WTC11 (cell line): Measurements from ENCODE around the gene TMEM95. TPM values are rescaled to one million over a fixed set of nuclear protein-coding genes. Genes with fewer than 3 reads are reported as not detected.

ENCODE experiments used
- ATAC-seq: fragments of 200-7000 bp; cut with Tn5 transposase; 2 replicates; pipeline ENCODE4 v1.10.0; 2021; ENCODE audit warnings: mild to moderate bottlenecking, moderate library complexity
- CTCF ChIA-PET: fragments of 300-600 bp; sonication (Branson Sonifier 250); formaldehyde crosslinking; loops from one replicate; lab custom pipeline; 2021; ENCODE audit warnings: antibody characterized with exemption; lab: Charles Lee
- POLR2A ChIA-PET: fragments of 350-600 bp; sonication (Branson Sonifier 250); formaldehyde crosslinking; loops from one replicate; lab custom pipeline; 2021; ENCODE audit warnings: antibody characterized with exemption; lab: Charles Lee
- DNase-seq: peaks from one replicate; pipeline ENCODE4 v3.0.0; 2021; ENCODE audit warnings: low spot score
- H3K27ac Mint-ChIP-seq: 2 replicates; pipeline ENCODE4 v1.8.0; 2021; ENCODE audit warnings: mixed read lengths
- H3K27me3 Mint-ChIP-seq: 2 replicates; pipeline ENCODE4 v1.8.0; 2021; ENCODE audit warnings: low read depth, mild to moderate bottlenecking, moderate library complexity, mixed read lengths
- H3K36me3 Mint-ChIP-seq: 2 replicates; pipeline ENCODE4 v1.8.0; 2021; ENCODE audit warnings: mixed read lengths
- H3K4me1 Mint-ChIP-seq: 2 replicates; pipeline ENCODE4 v1.8.0; 2022; ENCODE audit warnings: mixed read lengths
- H3K4me3 Mint-ChIP-seq: 2 replicates; pipeline ENCODE4 v1.8.0; 2021; ENCODE audit warnings: mild to moderate bottlenecking, moderate library complexity, mixed read lengths
- H3K9me3 Mint-ChIP-seq: 2 replicates; pipeline ENCODE4 v1.8.0; 2021; ENCODE audit warnings: mixed read lengths
- CBFB ChIP-seq: sonication (generic); formaldehyde crosslinking; IDR thresholded peaks from 2 replicates; pipeline ENCODE4 v1.8.1; 2022; ENCODE audit warnings: mild to moderate bottlenecking, low read depth, missing genetic modification reagents
- CREM ChIP-seq: sonication (generic); formaldehyde crosslinking; IDR thresholded peaks from 2 replicates; pipeline ENCODE4 v1.8.1; 2022; ENCODE audit warnings: mild to moderate bottlenecking, missing genetic modification reagents, moderate library complexity
- FOXK1 ChIP-seq: sonication (generic); formaldehyde crosslinking; IDR thresholded peaks from 2 replicates; pipeline ENCODE4 v1.8.0; 2022; ENCODE audit warnings: mild to moderate bottlenecking, moderate library complexity, missing genetic modification reagents
- FOXP1 ChIP-seq: sonication (generic); formaldehyde crosslinking; IDR thresholded peaks from 2 replicates; pipeline ENCODE4 v1.8.0; 2022; ENCODE audit warnings: missing genetic modification reagents, mild to moderate bottlenecking, moderate library complexity, borderline replicate concordance
- GRHL2 ChIP-seq: fragments of 250-450 bp; sonication (Bioruptor Pico); IDR thresholded peaks from 2 replicates; pipeline ENCODE4 v1.8.0; 2022; ENCODE audit warnings: mild to moderate bottlenecking, moderate library complexity; ENCODE audit not compliant: insufficient replicate concordance, severe bottlenecking
- MXD4 ChIP-seq: fragments of 250-450 bp; sonication (Bioruptor Pico); IDR thresholded peaks from 2 replicates; pipeline ENCODE4 v1.8.0; 2021; ENCODE audit warnings: mild to moderate bottlenecking, moderate library complexity, borderline replicate concordance
- NFATC4 ChIP-seq: fragments of 250-450 bp; sonication (Bioruptor Pico); IDR thresholded peaks from 2 replicates; pipeline ENCODE4 v1.9.0; 2021; ENCODE audit warnings: mild to moderate bottlenecking
- NR3C1 ChIP-seq: sonication (generic); formaldehyde crosslinking; conservative IDR thresholded peaks from 2 replicates; pipeline ENCODE4 v1.8.1; 2023; ENCODE audit warnings: low read depth, mild to moderate bottlenecking, missing genetic modification reagents
- RELA ChIP-seq: sonication (generic); formaldehyde crosslinking; IDR thresholded peaks from 2 replicates; pipeline ENCODE4 v1.8.1; 2022; ENCODE audit warnings: missing genetic modification reagents, mild to moderate bottlenecking, borderline replicate concordance
- TCF7 ChIP-seq: sonication (generic); formaldehyde crosslinking; IDR thresholded peaks from 2 replicates; pipeline ENCODE4 v1.8.0; 2022; ENCODE audit warnings: mild to moderate bottlenecking, low read depth, missing genetic modification reagents, moderate library complexity
- TEAD1 ChIP-seq: sonication (generic); formaldehyde crosslinking; IDR thresholded peaks from 2 replicates; pipeline ENCODE4 v1.8.0; 2022; ENCODE audit warnings: mild to moderate bottlenecking, missing genetic modification reagents
- ZBTB21 ChIP-seq: sonication (generic); formaldehyde crosslinking; IDR thresholded peaks from 2 replicates; pipeline ENCODE4 v1.8.1; 2023; ENCODE audit warnings: mild to moderate bottlenecking, missing genetic modification reagents, borderline replicate concordance
- ZNF219 ChIP-seq: sonication (generic); formaldehyde crosslinking; IDR thresholded peaks from 2 replicates; pipeline ENCODE4 v1.8.0; 2023; ENCODE audit warnings: missing genetic modification reagents, mild to moderate bottlenecking, borderline replicate concordance
- ZNF416 ChIP-seq: fragments of 250-450 bp; sonication (Bioruptor Pico); IDR thresholded peaks from 2 replicates; pipeline ENCODE4 v1.9.0; 2021; ENCODE audit warnings: mild to moderate bottlenecking, inconsistent platforms
- total RNA-seq: library from RNA; stranded (reverse); gene quantifications from 3 replicates; pipeline ENCODE4 v1.2.3, GENCODE V29; 2021
- TF ChIP-seq, protein P1 (sequence below): fragments of 250-450 bp; sonication (Bioruptor Pico); conservative IDR thresholded peaks from 2 replicates; pipeline ENCODE4 v1.9.0; 2021; ENCODE audit warnings: mild to moderate bottlenecking
- TF ChIP-seq, protein P2 (sequence below): sonication (generic); formaldehyde crosslinking; IDR thresholded peaks from 2 replicates; pipeline ENCODE4 v1.8.1; 2023; ENCODE audit warnings: mild to moderate bottlenecking, missing genetic modification reagents, borderline replicate concordance
- TF ChIP-seq, protein P3 (sequence below): sonication (generic); formaldehyde crosslinking; IDR thresholded peaks from 2 replicates; pipeline ENCODE4 v1.8.1; 2023; ENCODE audit warnings: mild to moderate bottlenecking, missing genetic modification reagents
- TF ChIP-seq, protein P4 (sequence below): sonication (generic); formaldehyde crosslinking; IDR thresholded peaks from 2 replicates; pipeline ENCODE4 v1.8.0; 2022; ENCODE audit warnings: mild to moderate bottlenecking, missing genetic modification reagents
- TF ChIP-seq, protein P5 (sequence below): sonication (generic); formaldehyde crosslinking; IDR thresholded peaks from 2 replicates; pipeline ENCODE4 v1.8.0; 2022; ENCODE audit warnings: mild to moderate bottlenecking, missing genetic modification reagents

Gene TMEM95
- total RNA-seq, 1 experiment from 2014 or later, result not detected

DNA sequence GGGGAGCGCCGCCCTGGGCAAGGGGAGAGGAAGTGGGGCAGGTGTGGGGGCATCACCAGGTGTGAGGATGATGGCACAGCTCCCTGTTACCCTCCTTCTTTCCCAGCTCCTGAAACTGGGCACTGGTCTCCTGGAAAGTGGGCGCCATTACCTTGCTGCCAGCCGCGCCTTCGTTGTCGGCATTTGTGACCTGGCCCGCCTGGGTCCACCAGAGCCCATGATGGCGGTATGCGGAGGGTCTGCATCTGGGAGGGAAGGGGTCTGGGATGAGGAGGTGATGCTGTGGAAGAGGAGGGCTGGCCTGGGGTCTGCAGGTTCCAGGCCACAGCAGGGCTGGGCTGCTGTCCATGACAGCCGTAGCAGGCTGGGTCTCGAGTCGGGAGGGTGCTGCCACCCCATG is 13.1 kb upstream of the TMEM95 start (continued):
- TF ChIP-seq, protein P1, sequence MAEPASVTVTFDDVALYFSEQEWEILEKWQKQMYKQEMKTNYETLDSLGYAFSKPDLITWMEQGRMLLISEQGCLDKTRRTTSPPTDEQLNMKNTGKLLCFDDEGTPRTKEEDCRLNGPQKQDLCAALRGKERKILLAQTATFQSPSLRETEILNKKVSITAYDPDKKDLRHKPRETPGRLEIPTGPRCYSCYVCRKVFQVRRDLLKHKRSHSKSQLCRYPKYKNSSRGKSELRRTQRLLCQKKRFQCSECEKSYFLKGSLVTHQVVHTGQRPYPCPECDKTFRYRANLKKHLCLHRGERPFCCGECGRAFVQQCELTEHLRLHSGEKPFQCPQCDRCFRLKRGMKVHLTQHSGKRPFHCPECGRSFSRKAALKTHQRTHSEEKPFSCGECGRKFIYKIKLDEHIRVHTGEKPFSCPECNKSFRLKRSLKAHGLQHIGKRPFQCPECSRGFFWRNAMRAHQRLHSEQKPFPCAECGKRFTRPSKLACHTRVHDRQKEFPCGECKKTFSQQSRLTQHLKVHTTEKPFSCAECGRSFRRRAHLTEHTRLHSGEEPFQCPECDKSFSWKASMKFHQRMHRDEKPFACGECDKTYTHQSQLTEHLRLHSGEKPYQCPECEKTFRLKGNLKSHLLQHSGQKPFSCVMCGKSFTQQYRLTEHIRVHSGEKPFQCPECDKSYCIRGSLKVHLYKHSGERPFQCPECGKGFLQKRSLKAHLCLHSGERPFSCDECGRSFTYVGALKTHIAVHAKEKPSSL (CRISPR knock-in tag), result no peak
- TF ChIP-seq, all 79 proteins: peak for 0

DNA sequence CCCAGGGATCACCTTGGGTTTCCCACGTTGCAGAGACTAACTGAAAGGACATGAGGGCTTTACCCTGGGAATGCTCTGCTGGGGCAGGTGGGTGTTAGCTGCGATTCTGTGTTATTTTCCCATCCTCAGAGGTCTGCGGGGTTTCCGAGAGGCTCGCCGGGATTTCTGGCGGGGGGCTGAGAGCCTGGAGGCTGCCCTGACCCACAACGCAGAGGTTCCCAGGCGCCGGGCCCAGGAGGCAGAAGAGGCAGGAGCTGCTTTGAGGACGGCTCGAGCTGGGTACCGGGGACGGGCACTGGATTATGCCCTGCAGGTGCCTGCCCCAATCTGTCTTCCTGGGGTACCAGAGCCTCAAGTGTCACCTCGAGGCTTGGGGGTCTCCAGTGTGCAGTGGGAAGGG is 11.7 kb upstream of the TMEM95 start:
- no peak overlapping the region for H3K4me3 Mint-ChIP-seq
- H3K27ac Mint-ChIP-seq, result no peak overlapping the region
- no peaks in the 10 kb centered on the region for H3K9me3 Mint-ChIP-seq
- ATAC-seq, result no peak
- H3K36me3 Mint-ChIP-seq, result peaks cover 3% of the 10 kb centered on the region; the same call in 1 of the 2 replicates
- H3K27me3 Mint-ChIP-seq, result no peaks in the 10 kb centered on the region; the same call in 1 of the 2 replicates
- H3K4me1 Mint-ChIP-seq, result no peaks in the 10 kb centered on the region
- CTCF ChIA-PET, result interaction anchor here (1.2 to 1.5 kb wide), 2 partner anchors 17 to 51 kb away, joined by 3 to 6 read pairs; partner anchors contain the start of gene PLSCR3
- POLR2A ChIA-PET, result interaction anchor here (0.8 kb wide), 1 partner anchor 19 kb away, joined by 3 read pairs; no protein-coding TSS in a partner anchor
- no peak for DNase-seq
- TF ChIP-seq MXD4 (no peak), RELA (no peak), ZBTB21 (CRISPR knock-in tag) (no peak), CBFB (CRISPR knock-in tag) (no peak), FOXP1 (CRISPR knock-in tag) (no peak)
- TF ChIP-seq, protein P2, sequence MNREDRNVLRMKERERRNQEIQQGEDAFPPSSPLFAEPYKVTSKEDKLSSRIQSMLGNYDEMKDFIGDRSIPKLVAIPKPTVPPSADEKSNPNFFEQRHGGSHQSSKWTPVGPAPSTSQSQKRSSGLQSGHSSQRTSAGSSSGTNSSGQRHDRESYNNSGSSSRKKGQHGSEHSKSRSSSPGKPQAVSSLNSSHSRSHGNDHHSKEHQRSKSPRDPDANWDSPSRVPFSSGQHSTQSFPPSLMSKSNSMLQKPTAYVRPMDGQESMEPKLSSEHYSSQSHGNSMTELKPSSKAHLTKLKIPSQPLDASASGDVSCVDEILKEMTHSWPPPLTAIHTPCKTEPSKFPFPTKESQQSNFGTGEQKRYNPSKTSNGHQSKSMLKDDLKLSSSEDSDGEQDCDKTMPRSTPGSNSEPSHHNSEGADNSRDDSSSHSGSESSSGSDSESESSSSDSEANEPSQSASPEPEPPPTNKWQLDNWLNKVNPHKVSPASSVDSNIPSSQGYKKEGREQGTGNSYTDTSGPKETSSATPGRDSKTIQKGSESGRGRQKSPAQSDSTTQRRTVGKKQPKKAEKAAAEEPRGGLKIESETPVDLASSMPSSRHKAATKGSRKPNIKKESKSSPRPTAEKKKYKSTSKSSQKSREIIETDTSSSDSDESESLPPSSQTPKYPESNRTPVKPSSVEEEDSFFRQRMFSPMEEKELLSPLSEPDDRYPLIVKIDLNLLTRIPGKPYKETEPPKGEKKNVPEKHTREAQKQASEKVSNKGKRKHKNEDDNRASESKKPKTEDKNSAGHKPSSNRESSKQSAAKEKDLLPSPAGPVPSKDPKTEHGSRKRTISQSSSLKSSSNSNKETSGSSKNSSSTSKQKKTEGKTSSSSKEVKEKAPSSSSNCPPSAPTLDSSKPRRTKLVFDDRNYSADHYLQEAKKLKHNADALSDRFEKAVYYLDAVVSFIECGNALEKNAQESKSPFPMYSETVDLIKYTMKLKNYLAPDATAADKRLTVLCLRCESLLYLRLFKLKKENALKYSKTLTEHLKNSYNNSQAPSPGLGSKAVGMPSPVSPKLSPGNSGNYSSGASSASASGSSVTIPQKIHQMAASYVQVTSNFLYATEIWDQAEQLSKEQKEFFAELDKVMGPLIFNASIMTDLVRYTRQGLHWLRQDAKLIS (CRISPR knock-in tag), result no peak
- TF ChIP-seq, protein P3, sequence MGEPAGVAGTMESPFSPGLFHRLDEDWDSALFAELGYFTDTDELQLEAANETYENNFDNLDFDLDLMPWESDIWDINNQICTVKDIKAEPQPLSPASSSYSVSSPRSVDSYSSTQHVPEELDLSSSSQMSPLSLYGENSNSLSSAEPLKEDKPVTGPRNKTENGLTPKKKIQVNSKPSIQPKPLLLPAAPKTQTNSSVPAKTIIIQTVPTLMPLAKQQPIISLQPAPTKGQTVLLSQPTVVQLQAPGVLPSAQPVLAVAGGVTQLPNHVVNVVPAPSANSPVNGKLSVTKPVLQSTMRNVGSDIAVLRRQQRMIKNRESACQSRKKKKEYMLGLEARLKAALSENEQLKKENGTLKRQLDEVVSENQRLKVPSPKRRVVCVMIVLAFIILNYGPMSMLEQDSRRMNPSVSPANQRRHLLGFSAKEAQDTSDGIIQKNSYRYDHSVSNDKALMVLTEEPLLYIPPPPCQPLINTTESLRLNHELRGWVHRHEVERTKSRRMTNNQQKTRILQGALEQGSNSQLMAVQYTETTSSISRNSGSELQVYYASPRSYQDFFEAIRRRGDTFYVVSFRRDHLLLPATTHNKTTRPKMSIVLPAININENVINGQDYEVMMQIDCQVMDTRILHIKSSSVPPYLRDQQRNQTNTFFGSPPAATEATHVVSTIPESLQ (CRISPR knock-in tag), result no peak
- TF ChIP-seq, protein P4, sequence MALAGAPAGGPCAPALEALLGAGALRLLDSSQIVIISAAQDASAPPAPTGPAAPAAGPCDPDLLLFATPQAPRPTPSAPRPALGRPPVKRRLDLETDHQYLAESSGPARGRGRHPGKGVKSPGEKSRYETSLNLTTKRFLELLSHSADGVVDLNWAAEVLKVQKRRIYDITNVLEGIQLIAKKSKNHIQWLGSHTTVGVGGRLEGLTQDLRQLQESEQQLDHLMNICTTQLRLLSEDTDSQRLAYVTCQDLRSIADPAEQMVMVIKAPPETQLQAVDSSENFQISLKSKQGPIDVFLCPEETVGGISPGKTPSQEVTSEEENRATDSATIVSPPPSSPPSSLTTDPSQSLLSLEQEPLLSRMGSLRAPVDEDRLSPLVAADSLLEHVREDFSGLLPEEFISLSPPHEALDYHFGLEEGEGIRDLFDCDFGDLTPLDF (CRISPR knock-in tag), result no peak
- TF ChIP-seq, protein P5, sequence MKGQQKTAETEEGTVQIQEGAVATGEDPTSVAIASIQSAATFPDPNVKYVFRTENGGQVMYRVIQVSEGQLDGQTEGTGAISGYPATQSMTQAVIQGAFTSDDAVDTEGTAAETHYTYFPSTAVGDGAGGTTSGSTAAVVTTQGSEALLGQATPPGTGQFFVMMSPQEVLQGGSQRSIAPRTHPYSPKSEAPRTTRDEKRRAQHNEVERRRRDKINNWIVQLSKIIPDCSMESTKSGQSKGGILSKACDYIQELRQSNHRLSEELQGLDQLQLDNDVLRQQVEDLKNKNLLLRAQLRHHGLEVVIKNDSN, result no peak
- TF ChIP-seq, all 79 proteins: peak for 0

DNA sequence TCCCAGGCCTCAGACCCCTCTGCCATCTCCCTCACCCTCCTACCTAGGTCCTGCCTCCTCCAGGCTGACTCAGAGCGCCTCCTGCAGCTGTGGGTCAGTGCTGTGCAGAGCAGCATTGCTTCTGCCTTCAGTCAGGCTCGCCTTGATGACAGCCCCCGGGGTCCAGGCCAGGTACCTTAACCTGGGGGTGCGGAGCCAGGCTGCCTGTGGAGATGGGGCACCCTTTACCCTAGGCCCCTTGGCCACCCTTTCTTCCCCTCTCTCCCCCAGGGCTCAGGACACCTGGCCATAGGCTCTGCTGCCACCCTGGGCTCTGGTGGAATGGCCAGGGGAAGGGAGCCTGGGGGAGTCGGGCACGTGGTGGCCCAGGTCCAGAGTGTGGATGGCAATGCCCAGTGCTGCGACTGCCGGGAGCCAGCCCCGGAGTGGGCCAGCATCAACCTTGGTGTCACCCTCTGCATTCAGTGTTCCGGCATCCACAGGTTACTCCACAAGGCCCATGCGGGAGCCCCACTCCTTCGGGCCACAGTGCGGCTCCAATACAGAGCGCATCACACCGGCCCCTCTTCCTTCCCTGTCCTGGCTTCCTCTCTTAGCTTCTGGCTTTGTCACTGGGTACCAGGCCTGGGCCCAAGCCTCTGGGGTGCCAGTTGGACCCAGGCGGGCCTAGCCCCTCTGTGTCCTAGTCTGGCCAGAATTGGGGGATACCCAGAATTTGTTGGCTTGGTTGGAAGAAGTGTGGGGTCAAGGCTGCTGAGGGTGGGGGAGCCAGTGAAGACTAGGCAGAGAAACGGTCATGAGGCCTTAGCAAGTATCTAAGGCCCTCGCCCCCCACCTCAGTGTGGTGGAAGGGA is 8.0 kb upstream of the TMEM95 start:
- H3K9me3 Mint-ChIP-seq, result no peaks in the 10 kb centered on the region
- ATAC-seq, result no peak
- DNase-seq, result no peak
- ChIA-PET POLR2A (no interaction called here), CTCF (interaction anchor here (1.1 to 2.6 kb wide), 3 partner anchors 9 to 10 kb away, joined by 4 to 7 read pairs (median 6); partner anchors contain the start of gene ACAP1)
- H3K27ac Mint-ChIP-seq, result no peak overlapping the region
- H3K36me3 Mint-ChIP-seq, result no peaks in the 10 kb centered on the region
- TF ChIP-seq NFATC4 (no peak), TCF7 (CRISPR knock-in tag) (no peak), GRHL2 (no peak), TEAD1 (CRISPR knock-in tag) (no peak), CREM (CRISPR knock-in tag) (no peak), NR3C1 (CRISPR knock-in tag) (no peak), ZNF416 (CRISPR knock-in tag) (no peak), FOXK1 (CRISPR knock-in tag) (no peak), ZNF219 (CRISPR knock-in tag) (no peak)
- H3K4me1 Mint-ChIP-seq, result peaks cover 11% of the 10 kb centered on the region
- H3K27me3 Mint-ChIP-seq, result peaks cover 6% of the 10 kb centered on the region; the same call in 1 of the 2 replicates
- no peak overlapping the region for H3K4me3 Mint-ChIP-seq
